DLD1 (cell line): Measurements from ENCODE around the gene ACHE.
"Not testable (repeated sequence)": the region's sequence is repeated elsewhere in the genome, so short reads cannot be mapped to it uniquely, and the experiment has no call there.

Experiments
- in situ Hi-C: cut with HindIII; loops from 2 replicates; pipeline ENCODE4 v1.10.0; 2017; ENCODE audit warnings: low sequenced_read_pairs

ACHE gene

GRCh38 chr7:100865372-100865911 is 30.2 kb downstream of the ACHE start:
- in situ Hi-C loops: no loop called here

- in situ Hi-C loops: no loop called here
Measured at GRCh38 chr7:100864263-100864845, 31.3 kb downstream of the ACHE start.

- in situ Hi-C loops: no loop called here
Measured at GRCh38 chr7:100863406-100863950, 32.2 kb downstream of the ACHE start.

GRCh38 chr7:100861616-100861985 is 34.1 kb downstream of the ACHE start:
- in situ Hi-C loops: no loop called here

- in situ Hi-C loops: no loop called here
Measured at GRCh38 chr7:100860702-100861615, 34.7 kb downstream of the ACHE start.

GRCh38 chr7:100859856-100860255 is 35.8 kb downstream of the ACHE start:
- in situ Hi-C loops: no loop called here

- in situ Hi-C loops: no loop called here
Measured at GRCh38 chr7:100856871-100857282, 38.8 kb downstream of the ACHE start.

- in situ Hi-C loops: no loop called here
Measured at GRCh38 chr7:100855515-100855914, 40.2 kb downstream of the ACHE start.

GRCh38 chr7:100854899-100855298 is 40.8 kb downstream of the ACHE start:
- in situ Hi-C loops: not testable (repeated sequence)

- in situ Hi-C loops: no loop called here
Measured at GRCh38 chr7:100854146-100854895, 41.4 kb downstream of the ACHE start.

GRCh38 chr7:100852048-100852872 is 43.4 kb downstream of the ACHE start, which contains the start of gene SLC12A9:
Gene SLC12A9 (plus strand): TSS chr7:100852713. CDS start chr7:100854198, 1,485 bp downstream.
- in situ Hi-C loops: no loop called here

- in situ Hi-C loops: no loop called here
Measured at GRCh38 chr7:100847360-100847759, 48.3 kb downstream of the ACHE start.

GRCh38 chr7:100840470-100841100 is 55.1 kb downstream of the ACHE start:
- in situ Hi-C loops: no loop called here
